T47D (cell line): ENCODE results near the gene ZNF175.
A peak's percentile ranks its signal among the peaks of the same experiment; 100 is the strongest.

Experiments used
- DNase-seq, 2 experiments: peaks; one replicate each; pipeline versions ENCODE4 v3.0.0 to v3.0.0-alpha.2; 2011 to 2012; ENCODE audit warnings: low read depth in 1 of 2, low spot score in 1 of 2
- JUND ChIP-seq: IDR thresholded peaks from 2 replicates; pipeline ENCODE4 v1.6.1; 2012; ENCODE audit warnings: low read depth
- in situ Hi-C: cut with HindIII; loops from 2 replicates; pipeline ENCODE4 v1.10.0; 2016; ENCODE audit warnings: low sequenced_read_pairs, low pct_unique_long_range_greater_than_20kb

ZNF175 gene

GRCh38 chr19:51587264-51588191 lies 16.4 kb downstream of the ZNF175 start:
- TF ChIP-seq JUND, result no peak
- DNase-seq, result no peak

GRCh38 chr19:51589511-51589910 lies 18.4 kb downstream of the ZNF175 start:
- in situ Hi-C loops, result no loop called here
- no peak for DNase-seq
- TF ChIP-seq JUND, result no peak

More at GRCh38 chr19:51587264-51588191, 16.4 kb downstream of the ZNF175 start:
- in situ Hi-C loops, result no loop called here

GRCh38 chr19:51590441-51590840 lies 19.4 kb downstream of the ZNF175 start:
- no peak for DNase-seq
- no peak for TF ChIP-seq JUND
- in situ Hi-C loops, result no loop called here

- no peak for DNase-seq
- in situ Hi-C loops, result no loop called here
- no peak for TF ChIP-seq JUND
These were observed 21.4 kb downstream of the ZNF175 start for GRCh38 chr19:51592521-51592920.

GRCh38 chr19:51593138-51593890 lies 22.2 kb downstream of the ZNF175 start:
- no peak for TF ChIP-seq JUND
- in situ Hi-C loops, result no loop called here
- no peak for DNase-seq

- TF ChIP-seq JUND, result no peak
- in situ Hi-C loops, result no loop called here
- peak; percentile 81 to 97 for DNase-seq
These were observed 23.1 kb downstream of the ZNF175 start for GRCh38 chr19:51593969-51594773.

GRCh38 chr19:51594774-51595109 lies 23.7 kb downstream of the ZNF175 start:
- no peak for DNase-seq
- in situ Hi-C loops, result no loop called here
- TF ChIP-seq JUND, result no peak

- in situ Hi-C loops, result no loop called here
- no peak for TF ChIP-seq JUND
- no peak for DNase-seq
These were observed 24.4 kb downstream of the ZNF175 start for GRCh38 chr19:51595190-51596175.

- TF ChIP-seq JUND, result no peak
- in situ Hi-C loops, result no loop called here
- DNase-seq, result no peak
These were observed 27.3 kb downstream of the ZNF175 start for GRCh38 chr19:51598159-51598915.

GRCh38 chr19:51599084-51599483 lies 28.0 kb downstream of the ZNF175 start:
- no peak for DNase-seq
- TF ChIP-seq JUND, result no peak
- in situ Hi-C loops, result no loop called here
